SHP77 treated with DMSO at 0.1 percent for 48 hours (cell line): Measurements from ENCODE around the gene PLD1.
A peak's percentile ranks its signal among the peaks of the same experiment; 100 is the strongest.

ENCODE experiments used
- DNase-seq: peaks from one replicate; lab custom pipeline; 2025; lab: John Stamatoyannopoulos, UW

PLD1 gene

DNA sequence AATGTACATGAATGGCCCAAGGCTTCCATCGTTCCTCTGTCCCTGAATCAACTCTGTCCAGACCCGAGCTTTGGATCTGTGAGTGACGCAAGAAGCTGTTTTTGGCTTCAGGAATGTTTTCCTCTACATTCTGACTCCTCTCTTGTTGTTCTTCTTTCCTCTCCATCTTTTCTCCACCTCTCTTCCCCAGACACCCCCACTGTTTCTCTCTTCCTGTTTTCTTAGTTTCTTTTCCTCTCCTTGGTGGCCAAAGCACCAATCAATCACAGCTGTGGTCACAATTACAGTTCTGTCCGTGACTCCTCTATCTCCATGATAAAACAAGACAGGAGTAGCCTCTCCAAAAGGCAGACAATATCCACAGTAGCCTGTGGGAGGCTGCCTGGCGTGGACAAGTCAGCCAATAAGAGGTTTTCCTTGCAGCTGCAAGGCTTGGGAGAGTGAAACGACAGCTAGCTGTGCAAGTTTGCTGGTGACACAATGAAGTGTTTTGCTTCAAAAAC is 28.0 kb upstream of the PLD1 start:
- no peak for DNase-seq

GRCh38 chr3:171837698-171838097 is 27.4 kb upstream of the PLD1 start:
- no peak for DNase-seq

DNA sequence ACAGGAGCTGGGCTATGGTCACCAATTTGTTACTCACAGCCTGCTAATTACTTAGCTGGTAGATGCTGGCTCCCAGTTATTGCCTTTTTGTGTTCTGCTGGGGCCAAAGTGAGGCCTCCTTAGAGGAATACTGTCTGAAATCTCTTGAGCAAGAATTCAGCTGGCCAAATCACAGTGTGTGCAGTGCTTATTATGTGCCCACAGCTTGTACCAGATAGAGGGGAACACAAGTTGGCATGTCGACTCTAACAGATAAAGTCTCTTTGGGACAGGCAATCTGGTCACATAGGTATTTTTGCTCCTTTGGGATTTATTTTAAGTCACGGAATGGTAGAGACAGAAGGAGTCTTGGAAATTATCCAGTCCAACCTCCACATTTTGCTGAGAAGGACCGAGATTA is 26.6 kb upstream of the PLD1 start:
- no peak for DNase-seq

- DNase-seq = no peak
Observed at GRCh38 chr3:171835613-171836012, 25.3 kb upstream of the PLD1 start.

DNA sequence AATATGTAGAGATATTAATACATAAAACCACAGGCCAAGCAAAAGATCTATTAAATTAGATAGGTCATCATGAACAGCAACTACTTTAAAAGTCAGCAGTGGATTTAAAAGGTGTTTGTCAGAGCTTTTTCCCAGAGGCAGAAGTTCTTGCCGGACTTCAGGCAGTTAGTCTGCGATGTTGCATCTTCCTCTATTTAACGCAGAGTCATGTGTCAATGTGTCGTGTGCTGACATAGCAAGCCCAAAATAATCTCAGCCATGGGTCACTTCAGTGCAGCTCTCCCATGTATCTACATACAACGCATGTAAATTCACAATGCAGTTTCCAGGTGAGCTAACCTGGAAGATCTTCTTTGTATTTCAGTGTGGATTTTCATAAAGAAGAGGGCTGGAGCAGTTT is 24.8 kb upstream of the PLD1 start:
- no peak for DNase-seq

- DNase-seq = no peak
Observed at GRCh38 chr3:171834461-171834801, 24.1 kb upstream of the PLD1 start.

GRCh38 chr3:171833789-171834460 is 23.6 kb upstream of the PLD1 start:
- DNase-seq = peak; percentile 19

GRCh38 chr3:171832989-171833388 is 22.7 kb upstream of the PLD1 start:
- DNase-seq = no peak

- no peak for DNase-seq
Observed at GRCh38 chr3:171831936-171832335, 21.7 kb upstream of the PLD1 start.

DNA sequence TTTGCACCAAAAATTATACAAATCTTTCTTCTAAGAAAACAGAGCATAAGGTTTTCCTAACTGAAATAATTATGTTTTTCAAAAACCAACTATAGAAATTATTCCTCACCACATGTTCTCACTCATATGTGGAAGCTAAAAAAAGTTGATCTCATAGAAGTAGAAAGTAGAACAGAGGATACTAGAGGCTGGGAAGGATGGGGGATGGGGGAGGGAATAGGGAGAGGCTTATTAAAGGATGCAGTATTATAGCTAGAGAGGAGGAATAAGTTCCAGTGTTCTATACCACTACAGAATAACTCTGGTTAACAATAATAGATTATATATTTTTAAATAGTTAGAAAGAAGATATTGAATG is 20.2 kb upstream of the PLD1 start:
- no peak for DNase-seq

DNA sequence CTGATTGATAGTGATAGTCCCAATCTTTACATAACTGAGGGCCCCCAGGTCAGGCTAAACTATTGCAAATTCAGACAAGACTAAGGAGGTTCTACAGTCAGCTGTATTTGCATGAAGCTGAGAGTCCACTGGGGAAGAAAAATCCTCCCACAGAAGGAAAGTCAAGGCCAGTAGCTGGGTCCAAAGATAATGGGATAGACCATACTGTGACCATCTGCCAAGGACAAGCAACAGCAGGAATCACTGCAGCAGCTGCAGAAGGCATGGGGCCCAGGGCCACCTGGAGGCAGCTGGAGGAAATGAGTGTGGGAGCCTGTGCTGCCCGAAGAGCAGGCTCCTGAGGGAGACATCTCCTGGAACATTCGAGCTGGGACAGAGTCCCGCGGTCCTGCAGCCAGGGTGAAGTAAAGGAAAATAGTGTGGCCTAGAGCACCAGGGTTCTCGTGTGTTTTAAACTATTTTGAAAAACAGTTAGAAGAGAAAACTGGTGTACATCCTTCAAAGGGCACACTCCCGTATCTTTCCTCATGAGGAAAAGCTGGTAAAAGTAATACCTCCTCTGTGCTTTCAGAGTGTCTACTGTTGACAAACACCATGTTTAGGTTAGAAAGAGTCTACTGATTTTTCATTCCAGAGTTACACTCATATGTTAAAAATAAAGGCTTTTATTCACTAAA is 19.7 kb upstream of the PLD1 start:
- DNase-seq = peak; percentile 79

GRCh38 chr3:171828902-171829770 is 18.9 kb upstream of the PLD1 start:
- no peak for DNase-seq

DNA sequence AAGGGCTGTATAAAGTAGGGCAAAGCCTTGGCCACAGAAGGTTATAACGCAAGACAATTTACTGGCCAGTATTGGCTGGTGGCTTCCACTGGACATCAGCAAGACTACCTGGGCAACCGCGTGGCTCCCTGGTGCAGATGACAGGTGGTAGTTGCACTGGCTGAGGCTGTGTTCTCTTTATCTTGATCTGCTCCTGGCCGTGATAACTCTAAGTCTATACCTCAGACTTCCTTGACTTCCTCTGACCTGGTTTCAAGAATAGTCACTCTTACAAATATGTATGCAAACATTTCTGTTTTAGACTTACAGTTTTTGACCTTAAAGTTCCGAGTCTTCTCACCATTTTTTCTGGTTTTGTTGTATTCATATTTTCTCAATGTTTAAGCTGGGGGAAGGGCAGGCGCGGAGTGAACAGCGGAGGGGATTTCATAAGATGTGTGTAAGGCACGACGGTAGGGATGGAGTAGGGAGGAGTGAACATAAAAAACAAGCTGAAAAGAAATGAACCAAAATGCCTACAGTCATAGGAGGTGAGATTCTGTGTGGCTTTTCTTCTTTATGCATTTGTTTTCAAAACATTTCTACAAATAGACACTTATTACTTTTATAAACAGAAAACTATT is 17.7 kb upstream of the PLD1 start:
- DNase-seq = no peak

DNA sequence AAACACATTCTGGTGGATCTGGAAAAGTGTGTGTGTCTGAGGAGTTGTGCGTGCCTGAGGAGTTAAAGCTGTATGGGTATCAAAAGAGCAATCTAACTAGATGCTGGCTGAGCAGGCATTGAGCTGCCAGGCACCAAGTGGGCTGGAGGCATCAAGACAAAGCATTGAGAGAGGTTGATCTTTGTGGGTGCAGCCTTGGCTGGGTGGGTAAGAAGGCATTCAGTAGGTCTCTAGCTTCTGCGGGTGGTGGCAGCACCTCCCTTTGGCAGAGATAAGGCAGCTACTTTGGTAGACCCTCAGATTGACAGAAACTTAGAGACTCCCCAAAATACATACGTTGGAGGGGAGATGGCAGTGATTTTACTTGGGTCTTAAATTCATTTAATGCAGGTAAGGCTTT is 17.1 kb upstream of the PLD1 start:
- no peak for DNase-seq

GRCh38 chr3:171825222-171825828 is 15.0 kb upstream of the PLD1 start:
- DNase-seq = no peak

DNA sequence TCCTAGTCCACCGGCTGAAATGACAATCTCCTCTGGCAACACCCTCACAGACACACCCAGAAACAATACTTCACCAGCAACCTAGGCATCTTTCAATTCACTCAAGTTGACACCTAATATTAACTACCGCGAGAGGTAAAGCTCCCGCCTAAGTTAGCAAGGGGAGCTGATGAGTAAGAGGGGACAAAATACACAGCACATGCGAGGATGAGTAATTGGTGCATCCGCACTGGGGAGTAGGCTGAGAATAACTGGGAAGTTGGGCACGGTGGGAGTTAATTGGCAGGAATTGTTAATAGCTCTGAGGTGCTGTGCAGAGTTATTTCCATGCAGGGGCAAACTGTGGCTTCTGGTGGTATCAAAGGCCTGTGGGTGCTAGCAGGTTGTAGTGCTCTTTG is 14.5 kb upstream of the PLD1 start:
- no peak for DNase-seq

- no peak for DNase-seq
Observed at GRCh38 chr3:171824116-171824515, 13.8 kb upstream of the PLD1 start.

GRCh38 chr3:171822431-171823106 is 12.3 kb upstream of the PLD1 start:
- DNase-seq = no peak

GRCh38 chr3:171821778-171822358 is 11.6 kb upstream of the PLD1 start:
- DNase-seq = no peak

GRCh38 chr3:171821044-171821443 is 10.8 kb upstream of the PLD1 start:
- DNase-seq = no peak
